ENCODE results near the gene FBXO17.
"Not testable (repeated sequence)": the region's sequence is repeated elsewhere in the genome, so short reads cannot be mapped to it uniquely, and the experiment has no call there.

- not testable (repeated sequence) for TF ChIP-seq MYC (IDR thresholded peaks at IDR 0.05; ENCODE audit: low read depth, low read length); GATA2 (IDR thresholded peaks at IDR 0.05; ENCODE audit: insufficient read depth, insufficient read length, low read depth, low read length); MAX (IDR thresholded peaks at IDR 0.05; ENCODE audit: insufficient read depth, insufficient read length)
Observed at GRCh38 chr19:38988627-38989026, 13.1 kb upstream of the FBXO17 start.

All from endothelial cell of umbilical vein (primary cell).